HG03135 (cell line): ENCODE results near the gene AGPAT4.
A peak's percentile ranks its signal among the peaks of the same experiment; 100 is the strongest.

Experiments
- ATAC-seq: cut with Tn5 transposase; IDR thresholded peaks from one replicate; pipeline ENCODE4 v1.9.1; 2021; ENCODE audit warnings: mild to moderate bottlenecking, moderate library complexity; ENCODE audit not compliant: unreplicated experiment

AGPAT4 gene

DNA sequence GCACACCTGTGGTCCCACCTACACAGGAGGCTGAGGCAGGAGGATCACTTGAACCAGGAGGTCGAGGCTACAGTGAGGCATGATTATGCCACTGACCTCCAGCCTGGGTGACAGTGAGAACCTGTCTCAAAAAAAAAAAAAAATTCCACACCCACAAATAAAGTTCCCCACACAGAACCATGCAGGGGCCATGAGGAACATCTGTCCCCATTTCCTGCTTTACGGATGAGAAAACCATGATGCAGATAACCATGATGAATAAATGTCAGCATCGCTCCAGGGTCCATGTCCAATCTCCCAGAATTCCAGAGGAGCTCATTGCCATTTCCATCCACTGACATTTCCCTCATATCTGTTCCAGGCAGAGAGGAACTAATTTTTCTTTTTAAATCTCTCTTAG, 16.9 kb upstream of the AGPAT4 start:
- no peak for ATAC-seq

DNA sequence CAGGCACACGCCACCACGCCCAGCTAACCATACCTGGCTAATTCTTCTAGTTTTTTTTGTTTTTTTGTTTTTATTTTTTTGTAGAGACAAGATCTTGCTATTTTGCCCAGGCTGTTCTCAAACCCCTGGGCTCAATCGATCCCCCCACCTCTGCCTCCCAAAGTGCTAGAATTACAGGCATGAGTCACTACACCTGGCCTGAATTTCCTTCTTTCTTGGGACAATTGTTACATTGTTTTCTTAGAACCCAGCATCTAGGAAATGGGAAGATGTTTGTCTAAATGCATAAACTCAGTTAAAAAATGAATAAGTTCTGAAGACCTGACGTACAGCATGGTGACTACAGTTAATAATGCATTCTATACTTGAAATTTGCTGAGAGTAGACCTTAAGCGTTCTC, 10.8 kb upstream of the AGPAT4 start:
- ATAC-seq, result no peak

DNA sequence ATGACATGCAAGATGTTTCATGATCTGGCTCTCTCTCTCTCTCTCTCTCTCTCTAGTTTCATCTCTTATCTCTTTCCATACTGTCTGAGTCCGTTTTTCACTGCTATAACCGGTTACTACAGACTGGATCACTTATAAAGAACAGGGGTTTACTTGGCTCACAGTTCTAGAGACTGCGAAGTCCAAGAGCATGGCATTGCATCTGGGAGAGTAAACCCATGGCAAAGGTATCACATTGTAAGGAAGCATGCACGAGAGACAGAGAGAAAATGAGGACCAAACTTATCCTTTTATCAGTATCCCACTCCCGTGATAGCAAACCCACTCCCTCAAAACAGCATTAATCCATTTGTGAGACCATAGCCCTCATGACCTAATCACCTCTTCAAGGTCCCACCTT, 7.2 kb upstream of the AGPAT4 start:
- no peak for ATAC-seq

DNA sequence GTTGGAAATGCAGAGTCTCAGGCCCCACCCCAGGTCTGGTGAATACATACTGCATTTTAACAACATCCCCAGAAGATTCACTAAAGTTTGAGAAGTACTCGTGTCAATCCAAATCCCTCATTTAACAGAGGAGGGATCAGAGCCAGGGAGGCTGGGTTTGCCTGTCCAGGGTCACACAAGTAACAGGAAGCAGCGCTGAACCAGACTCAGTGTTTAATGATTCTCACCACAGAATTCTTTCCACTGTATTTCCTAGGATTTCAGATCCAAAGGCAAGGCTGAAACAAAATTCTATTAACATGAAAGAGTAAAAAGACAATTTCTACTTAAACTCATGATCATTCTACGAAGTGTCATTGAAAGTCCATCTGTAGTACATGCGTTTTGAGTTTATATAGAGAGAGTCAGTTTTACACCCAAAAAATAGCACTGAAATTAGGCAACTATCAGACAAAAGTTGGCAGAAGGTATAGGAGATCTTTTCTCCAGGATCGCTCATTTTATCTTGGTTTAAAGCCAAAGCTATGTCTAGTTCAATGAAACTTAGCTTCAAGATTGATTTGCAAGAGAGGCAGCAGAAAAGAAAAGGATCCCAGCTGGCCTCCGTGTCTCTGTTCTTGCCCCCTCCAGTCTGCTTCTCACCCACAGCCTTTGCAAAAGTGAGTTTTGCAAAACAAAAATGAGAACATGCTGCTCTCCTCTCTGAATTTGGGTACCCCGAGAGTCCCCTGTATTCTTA, 6.0 kb upstream of the AGPAT4 start:
- ATAC-seq, result no peak

DNA sequence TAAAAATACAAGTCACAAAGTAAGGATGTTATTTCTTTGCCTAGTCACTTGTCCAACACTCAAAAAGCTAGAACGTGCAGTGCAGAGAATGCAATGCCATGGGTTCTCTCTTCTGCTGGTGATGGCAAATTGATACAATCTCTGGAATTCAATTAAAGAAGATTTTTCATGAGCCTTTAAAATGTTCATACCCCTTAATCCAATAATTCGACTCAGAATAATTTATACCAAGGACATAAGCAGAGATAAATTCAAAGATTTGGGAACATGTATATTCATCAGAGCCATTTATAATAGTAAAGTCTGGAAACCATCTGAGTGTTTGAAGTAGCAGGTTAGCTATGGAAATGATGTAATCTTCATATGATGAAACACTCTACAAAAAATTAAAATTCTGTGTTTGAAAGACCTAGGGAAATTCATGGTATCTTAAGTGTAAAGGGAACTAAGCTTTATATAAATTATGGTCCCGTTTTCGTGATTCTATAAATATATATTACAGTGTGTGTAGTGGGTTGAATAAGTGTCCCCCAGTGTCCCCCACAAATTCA, 2.8 kb upstream of the AGPAT4 start:
- ATAC-seq, result no peak

DNA sequence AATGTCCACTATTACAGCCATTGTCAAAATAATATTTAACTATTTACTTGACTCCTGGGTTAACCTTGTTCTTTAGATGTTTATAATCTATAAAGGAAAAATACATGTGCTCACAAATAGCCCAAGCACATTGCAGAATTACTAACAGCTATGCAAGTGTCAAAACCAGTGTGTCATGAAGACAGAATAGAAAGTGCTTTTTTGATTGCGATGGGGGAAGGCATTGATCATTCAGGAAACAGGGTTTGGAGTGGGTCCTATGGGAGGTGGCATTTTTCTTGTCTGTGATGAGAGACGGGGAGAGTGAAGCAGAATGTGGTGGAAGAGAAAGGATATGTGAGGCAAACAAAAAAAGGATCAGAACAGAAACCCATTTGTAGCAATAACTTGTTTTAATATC, 1.0 kb upstream of the AGPAT4 start:
- ATAC-seq, result no peak

DNA sequence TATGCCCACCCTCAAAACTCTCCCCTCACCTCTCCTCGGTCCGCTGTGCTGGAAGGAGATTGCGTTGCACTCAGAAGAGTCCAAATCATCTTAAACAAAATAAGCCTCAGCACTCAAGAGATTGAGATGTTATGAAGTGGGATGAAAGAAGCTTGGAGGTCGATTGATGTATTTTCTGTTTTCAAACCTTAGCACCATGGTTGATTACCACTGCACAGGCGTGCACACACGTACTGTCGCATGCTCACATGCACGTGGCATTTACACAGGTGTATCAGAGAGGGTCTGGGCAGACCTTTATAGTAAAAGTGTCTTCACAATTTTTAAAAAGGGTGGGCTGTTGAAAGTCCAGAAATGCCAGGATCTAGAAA, 612 bp upstream of the AGPAT4 start:
- ATAC-seq, result peak; percentile 4

DNA sequence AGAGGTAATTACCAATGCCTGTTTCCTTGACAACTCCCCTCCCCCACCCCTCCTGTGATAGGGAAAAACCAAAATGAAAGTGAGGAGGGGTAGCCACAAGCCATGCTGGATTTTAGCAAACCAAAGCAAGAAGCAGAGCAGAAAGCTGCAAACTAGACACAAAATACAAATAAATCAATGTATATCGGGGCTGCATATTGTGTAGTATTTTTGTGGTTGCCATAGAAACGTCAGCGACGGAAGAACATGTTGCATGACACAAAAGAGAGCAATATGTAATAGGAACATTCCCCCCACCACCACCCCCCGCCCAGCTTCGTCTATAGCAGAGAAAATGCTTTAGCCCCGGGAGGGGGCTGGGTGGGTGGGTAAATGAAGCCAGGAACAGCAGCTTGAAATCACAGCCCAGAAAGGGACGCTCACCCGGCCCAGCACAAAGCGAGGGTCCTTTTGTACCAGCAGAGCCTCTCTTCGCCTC, 548 bp downstream of the AGPAT4 start:
- peak; percentile 29 for ATAC-seq

DNA sequence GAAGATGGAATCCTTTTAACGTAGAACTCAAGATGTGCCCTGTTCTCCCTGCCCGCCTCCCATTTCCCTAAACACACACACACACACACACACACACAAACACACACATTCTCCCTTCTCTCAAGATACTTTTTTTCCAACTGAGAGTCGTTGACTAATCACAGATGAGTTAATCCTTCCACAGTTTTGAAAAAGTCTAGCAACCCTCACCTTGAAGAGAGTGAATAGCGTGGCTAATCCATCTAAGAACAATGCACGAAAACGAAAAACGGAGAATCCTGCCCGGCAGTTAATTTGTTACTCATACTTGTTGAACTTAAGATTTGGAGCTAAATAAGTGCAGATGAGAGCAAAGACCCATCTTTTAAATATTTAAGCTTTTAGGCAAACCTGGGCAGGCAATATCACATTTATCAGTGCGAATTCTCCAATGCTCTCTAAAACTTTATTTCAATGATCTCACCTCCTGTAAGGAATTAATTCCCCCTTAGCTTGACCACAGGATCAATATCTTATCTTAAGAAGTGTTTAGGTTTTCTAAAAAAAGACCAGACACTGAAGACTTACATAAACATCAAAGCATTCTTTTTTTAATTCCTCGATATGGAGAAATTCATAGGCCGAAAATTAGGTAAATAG, 1.1 kb downstream of the AGPAT4 start:
- no peak for ATAC-seq

DNA sequence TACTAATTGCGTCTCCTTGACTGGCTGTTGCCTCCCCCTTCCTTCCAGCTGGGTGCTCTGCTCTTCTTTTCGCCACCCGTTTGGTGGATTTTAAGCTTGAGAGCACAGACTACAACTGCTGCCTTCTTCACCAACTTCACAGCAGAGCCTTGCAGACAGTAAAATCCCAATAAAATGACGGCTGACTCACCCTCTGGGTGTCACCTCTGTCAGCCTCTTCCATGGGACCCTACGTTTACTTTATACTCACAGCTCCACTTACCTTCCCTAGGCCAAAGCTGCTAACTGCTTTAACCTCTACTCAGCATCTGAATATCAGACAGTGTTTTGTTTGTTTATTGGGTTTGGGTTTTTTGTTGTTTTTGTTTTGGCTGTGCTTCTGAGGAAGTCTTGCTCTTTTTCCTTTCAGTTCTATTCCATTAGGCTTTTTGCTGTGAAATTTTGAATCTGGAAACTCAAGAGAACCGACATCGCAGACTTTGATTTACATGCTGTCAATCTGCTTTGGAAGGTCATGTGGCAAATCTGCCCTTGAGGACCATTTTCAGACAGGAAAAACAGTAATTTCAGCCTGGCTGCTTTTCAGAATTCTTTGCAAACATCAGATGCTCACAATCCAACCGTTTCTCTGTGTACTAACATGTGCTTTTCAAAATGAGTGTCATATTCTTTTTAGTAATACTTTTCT, 2.4 kb downstream of the AGPAT4 start:
- ATAC-seq, result no peak

DNA sequence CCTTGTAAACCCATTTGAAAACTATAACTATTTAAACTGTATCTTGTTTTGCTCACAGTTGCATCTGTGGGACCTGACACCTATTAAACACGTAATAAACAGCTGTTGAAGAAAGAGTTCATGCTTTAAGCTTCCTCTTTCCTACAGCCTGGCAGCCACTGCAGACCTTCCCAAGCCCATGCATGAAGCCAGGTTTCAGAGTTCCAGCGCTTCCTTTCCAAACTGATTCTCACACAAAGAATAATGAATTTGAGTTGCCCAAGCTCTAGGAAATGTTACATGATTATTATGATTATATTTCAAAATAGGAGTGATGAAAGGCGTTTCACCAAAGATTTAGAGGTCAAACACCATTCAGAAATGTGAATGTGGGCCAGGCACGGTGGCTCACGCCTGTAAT, 3.7 kb downstream of the AGPAT4 start:
- no peak for ATAC-seq

DNA sequence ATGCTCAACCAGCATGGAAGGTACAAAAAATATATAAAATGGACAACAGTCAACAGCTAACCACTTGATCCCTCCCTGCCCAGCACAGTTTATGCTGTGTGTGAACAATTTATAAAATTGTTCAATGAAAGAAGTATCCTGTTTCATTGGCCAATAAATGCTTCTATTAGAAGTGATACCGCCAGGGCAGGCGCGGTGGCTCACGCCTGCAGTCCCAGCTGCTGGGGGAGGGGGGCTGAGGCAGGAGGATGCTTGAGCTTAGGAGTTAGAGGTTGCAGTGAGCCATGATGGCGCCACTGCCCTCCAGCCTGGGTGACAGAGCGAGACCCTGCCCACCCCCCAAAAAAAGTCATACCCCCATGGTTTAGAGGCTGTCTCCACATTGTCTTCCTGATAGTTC, 4.6 kb downstream of the AGPAT4 start:
- ATAC-seq, result no peak

DNA sequence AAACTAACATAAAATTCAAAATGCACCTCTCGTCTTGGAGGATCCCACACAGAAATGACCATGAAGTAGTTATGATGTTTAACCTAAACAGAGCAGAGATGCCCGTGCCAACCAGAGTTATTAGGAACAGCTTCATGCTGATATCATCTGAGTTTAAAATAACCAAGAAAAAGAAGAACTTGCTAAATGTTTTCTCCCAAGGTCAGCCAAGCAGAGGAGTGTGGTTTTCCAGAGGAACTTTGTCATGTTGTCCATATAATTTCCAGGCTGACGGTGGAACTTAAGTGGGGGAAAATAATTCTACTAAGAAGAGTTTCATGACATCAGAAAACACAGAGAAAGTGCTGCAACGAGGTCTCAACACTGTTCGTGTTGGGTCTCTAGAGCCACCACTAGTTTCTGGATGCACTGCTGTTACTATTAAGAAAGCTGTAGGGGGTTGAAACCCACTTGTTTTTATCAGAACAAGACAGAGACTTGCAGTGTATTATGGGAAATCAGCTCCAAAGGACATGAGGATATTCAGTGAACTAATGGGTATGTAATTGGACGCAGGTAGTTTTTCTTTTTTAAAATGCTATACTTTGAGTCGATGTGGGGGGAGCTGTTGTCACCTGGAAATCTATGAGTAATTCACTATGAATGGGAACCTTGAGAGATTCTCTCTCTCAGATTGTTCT, 5.2 kb downstream of the AGPAT4 start:
- no peak for ATAC-seq

DNA sequence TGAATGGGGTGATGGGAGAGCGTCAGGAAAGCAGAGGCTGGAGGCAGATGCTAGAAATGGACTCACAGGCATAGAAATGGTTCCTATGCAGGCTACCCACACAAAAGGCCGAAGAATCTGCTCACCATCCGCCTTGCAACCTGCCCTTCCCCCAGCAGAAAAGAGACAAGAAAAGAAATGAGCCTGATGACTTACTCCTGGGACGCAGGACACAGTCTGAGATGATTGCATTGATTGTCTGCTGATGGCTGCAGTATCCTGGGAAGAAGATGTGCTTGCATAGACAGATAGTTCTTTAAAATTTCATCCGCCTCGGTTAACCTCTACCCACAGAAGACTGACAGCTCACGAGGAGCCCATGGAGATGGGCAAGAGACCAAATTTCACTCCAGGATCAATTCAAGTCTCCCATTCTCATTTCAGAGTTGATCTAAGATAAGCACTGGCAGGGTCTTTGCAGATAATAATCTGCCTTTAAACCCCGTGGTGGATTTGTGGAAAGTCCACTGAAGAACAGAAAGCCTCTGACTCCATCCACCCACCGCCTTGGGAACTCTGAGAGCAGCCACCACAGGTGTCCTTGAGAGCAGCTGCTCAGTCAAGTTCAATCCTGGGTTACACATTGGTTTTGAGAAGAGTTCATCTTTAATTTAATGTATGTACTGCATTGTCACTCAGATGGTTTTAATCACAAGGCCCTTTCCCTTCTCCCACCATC, 7.2 kb downstream of the AGPAT4 start:
- ATAC-seq, result no peak

DNA sequence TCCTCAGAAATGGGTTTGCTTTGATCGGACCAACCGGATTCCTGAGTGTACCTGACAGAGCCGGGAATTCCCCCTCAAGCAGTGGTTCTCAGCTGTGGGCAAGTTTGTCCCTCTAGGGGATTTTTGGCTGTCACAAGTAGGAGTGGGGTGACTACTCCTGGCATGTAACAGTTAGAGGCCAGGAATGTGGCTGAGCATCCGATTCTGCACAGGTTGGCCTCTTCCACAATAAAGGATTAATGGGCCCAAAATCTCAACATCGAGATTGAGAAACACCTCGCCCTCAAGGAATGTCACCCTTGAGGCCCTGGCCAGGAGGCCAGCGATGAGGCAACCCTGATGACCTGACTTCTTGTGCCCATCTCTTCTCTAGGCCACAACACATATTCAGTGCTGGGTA, 7.9 kb downstream of the AGPAT4 start:
- no peak for ATAC-seq

DNA sequence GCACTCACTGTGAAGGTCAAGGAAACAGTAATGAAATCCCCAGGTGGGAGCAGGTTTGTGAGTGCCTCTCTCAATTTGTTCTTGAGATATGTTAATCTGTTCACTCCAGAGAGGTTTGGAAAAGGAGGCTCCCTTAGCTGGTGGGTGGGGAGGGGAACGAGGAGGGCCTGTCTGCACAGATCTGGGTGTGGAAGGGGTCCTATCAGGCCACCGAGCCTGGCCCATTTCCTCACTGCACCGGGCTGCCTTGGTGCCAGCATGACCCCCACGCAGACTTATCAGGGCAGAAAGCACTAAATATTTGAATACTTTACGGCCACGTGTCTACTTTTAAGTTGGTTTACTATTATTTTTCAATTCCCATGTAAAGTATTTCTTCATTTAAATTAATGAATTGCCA, 8.3 kb downstream of the AGPAT4 start:
- ATAC-seq, result no peak

DNA sequence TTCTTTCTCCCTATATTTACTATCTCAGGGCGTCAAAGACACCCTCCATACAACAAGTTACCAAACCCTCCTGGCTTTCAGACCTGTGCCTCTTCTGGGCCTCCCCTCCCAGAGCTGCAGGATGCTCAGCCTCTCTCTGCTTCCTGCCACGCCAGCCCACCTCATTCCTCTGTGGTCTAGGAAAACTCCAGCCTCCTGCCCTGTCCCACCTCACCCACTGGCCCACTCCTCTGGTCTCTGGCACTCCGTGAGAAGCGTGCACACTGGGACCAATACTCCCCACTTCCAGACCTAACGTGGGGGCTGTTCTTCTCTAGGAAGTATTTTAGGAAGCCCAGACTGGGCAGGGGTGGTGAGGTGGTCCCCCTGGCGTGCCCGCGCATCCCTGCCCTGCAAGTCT, 9.7 kb downstream of the AGPAT4 start:
- no peak for ATAC-seq

DNA sequence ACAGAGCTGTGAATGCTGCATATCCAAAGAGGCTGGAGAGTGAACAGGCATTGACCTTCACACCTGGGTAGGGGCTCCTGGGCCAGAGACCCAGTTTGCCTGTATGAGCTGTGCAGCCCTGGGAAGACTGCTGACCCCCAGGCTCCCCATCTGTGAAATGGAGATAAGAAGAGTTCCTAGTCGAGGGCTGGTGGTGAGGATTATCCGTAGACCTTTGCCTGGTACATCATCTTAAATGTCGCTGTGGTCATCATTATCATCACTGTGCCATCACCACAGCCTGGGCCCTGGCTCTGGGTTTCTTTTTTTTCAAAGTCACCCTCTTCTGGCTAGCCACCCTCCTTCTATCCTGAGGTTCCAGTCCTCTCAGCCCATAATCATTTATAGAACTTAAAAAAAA, 12.0 kb downstream of the AGPAT4 start:
- ATAC-seq, result no peak

DNA sequence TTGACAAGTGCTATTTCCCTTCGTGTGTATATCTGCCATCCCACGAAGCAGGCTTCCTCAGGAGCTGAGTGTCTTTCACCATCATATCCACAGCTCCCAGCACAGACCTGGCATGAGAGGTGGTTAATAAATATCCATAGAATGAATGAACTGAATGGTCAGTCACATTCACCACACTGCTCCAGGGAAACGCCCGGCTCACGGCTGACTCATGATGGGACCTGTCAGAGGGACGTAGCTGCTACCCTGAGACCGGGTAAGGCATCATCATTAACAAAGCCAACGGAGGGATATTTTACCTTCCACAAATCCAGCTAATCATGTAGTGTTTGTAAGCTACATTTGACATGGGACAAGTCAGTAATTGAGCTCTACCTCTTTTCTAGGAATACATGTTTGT, 12.5 kb downstream of the AGPAT4 start:
- no peak for ATAC-seq

DNA sequence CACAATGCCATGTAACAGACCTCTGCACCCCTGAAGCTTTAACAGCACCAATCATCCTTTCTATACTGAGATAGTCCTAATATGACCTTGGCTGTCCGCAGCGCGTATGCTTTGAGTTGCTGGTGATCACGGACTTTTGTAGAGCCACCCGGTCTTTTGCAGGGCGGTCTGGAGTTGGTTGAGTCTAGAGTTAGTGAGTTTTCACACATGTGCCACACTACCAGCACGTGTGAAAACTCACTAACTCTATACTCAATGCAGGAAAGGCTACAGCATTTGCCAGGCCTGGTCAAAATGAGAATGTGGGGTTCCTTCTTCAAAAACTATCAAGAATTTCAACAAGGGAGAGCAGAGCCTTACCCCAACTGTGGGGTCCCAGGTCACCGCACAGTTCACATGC, 14.6 kb downstream of the AGPAT4 start:
- ATAC-seq, result no peak
